Nephron progenitor cell (in vitro differentiated cells): ENCODE measurements around the gene CXCR4.

ENCODE experiments used
- DNase-seq: peaks from one replicate; pipeline ENCODE4 v3.0.0; 2021
- H3K27ac Mint-ChIP-seq: 2 replicates; pipeline ENCODE4 v1.8.0; 2021; ENCODE audit warnings: mild to moderate bottlenecking, moderate library complexity, mixed read lengths
- H3K27me3 Mint-ChIP-seq: 2 replicates; pipeline ENCODE4 v1.8.0; 2021; ENCODE audit warnings: mild to moderate bottlenecking, low read depth, mixed read lengths; ENCODE audit not compliant: poor library complexity
- H3K36me3 Mint-ChIP-seq: 2 replicates; pipeline ENCODE4 v1.8.0; 2021; ENCODE audit warnings: low read depth, mixed read lengths
- H3K4me1 Mint-ChIP-seq: 2 replicates; pipeline ENCODE4 v1.8.0; 2021; ENCODE audit warnings: mixed read lengths
- H3K4me3 Mint-ChIP-seq: 2 replicates; pipeline ENCODE4 v1.8.0; 2021; ENCODE audit warnings: mild to moderate bottlenecking, moderate library complexity, mixed read lengths
- H3K9me3 Mint-ChIP-seq: 2 replicates; pipeline ENCODE4 v1.8.0; 2021; ENCODE audit warnings: mild to moderate bottlenecking, moderate library complexity, mixed read lengths
- CTCF ChIP-seq: fragments of 200-600 bp; sonication (generic); IDR thresholded peaks from 2 replicates; pipeline ENCODE4 v1.5.0; 2021; ENCODE audit warnings: antibody characterized with exemption

The CXCR4 gene

GRCh38 chr2:136119717-136120675 is 2.0 kb upstream of the CXCR4 start:
- no peaks in the 10 kb centered on the region for H3K9me3 Mint-ChIP-seq
- TF ChIP-seq CTCF: no peak
- no peak for DNase-seq
- no peak overlapping the region for H3K27ac Mint-ChIP-seq
- H3K36me3 Mint-ChIP-seq: peaks cover 5% of the 10 kb centered on the region
- peaks cover 5% of the 10 kb centered on the region for H3K27me3 Mint-ChIP-seq
- H3K4me3 Mint-ChIP-seq: peak overlapping the region; percentile 96
- peaks cover 72% of the 10 kb centered on the region for H3K4me1 Mint-ChIP-seq

- Mint-ChIP-seq H3K9me3 (no peaks in the 10 kb centered on the region), H3K27me3 (peaks cover 2% of the 10 kb centered on the region), H3K4me1 (peaks cover 72% of the 10 kb centered on the region), H3K27ac (peak overlapping the region; percentile 42), H3K4me3 (peak overlapping the region; percentile 96), H3K36me3 (peaks cover 14% of the 10 kb centered on the region)
- peak; percentile 81 for DNase-seq
- TF ChIP-seq CTCF: no peak
Measured at GRCh38 chr2:136118819-136119716, 1.1 kb upstream of the CXCR4 start.

GRCh38 chr2:136117391-136117841 is 533 bp downstream of the CXCR4 start:
- H3K9me3 Mint-ChIP-seq: no peaks in the 10 kb centered on the region
- H3K27ac Mint-ChIP-seq: peak overlapping the region; percentile 96
- H3K4me3 Mint-ChIP-seq: peak overlapping the region; percentile 96
- DNase-seq: peak; percentile 69
- H3K36me3 Mint-ChIP-seq: peaks cover 24% of the 10 kb centered on the region
- no peaks in the 10 kb centered on the region for H3K27me3 Mint-ChIP-seq
- no peak for TF ChIP-seq CTCF
- H3K4me1 Mint-ChIP-seq: peaks cover 76% of the 10 kb centered on the region

GRCh38 chr2:136116813-136117390 is 1.0 kb downstream of the CXCR4 start:
- H3K4me3 Mint-ChIP-seq: peak overlapping the region; percentile 96
- H3K9me3 Mint-ChIP-seq: no peaks in the 10 kb centered on the region
- H3K27me3 Mint-ChIP-seq: no peaks in the 10 kb centered on the region
- peak overlapping the region; percentile 96 for H3K27ac Mint-ChIP-seq
- peaks cover 75% of the 10 kb centered on the region for H3K4me1 Mint-ChIP-seq
- no peak for TF ChIP-seq CTCF
- DNase-seq: peak; percentile 46
- peaks cover 24% of the 10 kb centered on the region for H3K36me3 Mint-ChIP-seq

GRCh38 chr2:136116151-136116812 is 1.7 kb downstream of the CXCR4 start:
- Mint-ChIP-seq H3K27me3 (no peaks in the 10 kb centered on the region), H3K36me3 (peaks cover 24% of the 10 kb centered on the region), H3K9me3 (no peaks in the 10 kb centered on the region), H3K4me3 (peak overlapping the region; percentile 96), H3K27ac (no peak overlapping the region), H3K4me1 (peaks cover 69% of the 10 kb centered on the region)
- peak; percentile 57 for DNase-seq
- TF ChIP-seq CTCF: no peak
